ENCODE data around the gene FBXO30. TPM values are rescaled to one million over a fixed set of nuclear protein-coding genes. Genes with fewer than 3 reads are reported as not detected.
A peak's percentile ranks its signal among the peaks of the same experiment; 100 is the strongest.

Gene FBXO30
- total and polyA plus RNA-seq, 4 donors, result 0.90 to 15.5 (median 3.5) TPM

- Histone ChIP-seq H3K9ac (ENCODE audit: low read depth in 1 of 2, low read length in 2 of 2) (no peak overlapping the region), H3K27ac (ENCODE audit: low read depth in 1 of 2, low read length in 2 of 2) (no peak overlapping the region), H3K27me3 (ENCODE audit: control insufficient read depth in 4 of 4, insufficient read depth in 4 of 4, low read length in 3 of 4) (no peaks in the 10 kb centered on the region), H3K4me1 (ENCODE audit: control insufficient read depth in 4 of 4, insufficient read depth in 4 of 4, low read length in 3 of 4) (peaks cover 0 to 1% (median 0%) of the 10 kb centered on the region in 4 donors), H3K9me3 (ENCODE audit: control insufficient read depth in 4 of 4, low read length in 3 of 4) (no peaks in the 10 kb centered on the region), H3K36me3 (ENCODE audit: control insufficient read depth in 4 of 4, insufficient read depth in 3 of 4, low read depth in 1 of 4, low read length in 3 of 4) (no peaks in the 10 kb centered on the region), H3K4me3 (ENCODE audit: low read depth in 1 of 3, low read length in 3 of 3) (no peak overlapping the region)
- DNase-seq (ENCODE audit: low spot score), result no peak
- WGBS, result 95% methylated on average over 3 of the region's 3 CpGs
- TF ChIP-seq YY1 (IDR thresholded peaks at IDR 0.05), result peak; percentile 73
- peak in 1 of 2 donors; percentile 10 for TF ChIP-seq HNF4A (conservative IDR thresholded peaks at IDR 0.05)
- no peak for TF ChIP-seq FOXA2 (IDR thresholded peaks at IDR 0.05)
These were observed 28.3 kb upstream of the FBXO30 start for GRCh38 chr6:145842693-145843546.

DNA sequence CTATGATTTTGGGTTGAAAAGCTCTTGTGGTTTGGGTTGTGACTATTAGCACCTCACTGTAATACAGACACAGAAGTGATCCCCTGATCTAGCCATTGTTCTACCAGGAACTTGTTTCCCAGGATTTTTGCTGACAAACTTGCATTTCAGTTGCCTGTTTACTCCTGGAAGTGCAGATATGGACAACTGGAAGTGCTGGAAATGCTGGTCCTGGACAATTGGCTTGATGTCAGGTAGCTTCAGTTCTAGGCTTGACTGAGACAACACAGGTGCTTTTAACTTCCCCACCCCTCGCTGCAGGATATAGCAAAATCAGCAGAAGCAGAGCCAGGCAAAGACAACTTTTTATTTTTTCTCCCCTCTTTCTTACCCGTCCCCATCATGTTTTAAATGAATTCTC lies 27.1 kb upstream of the FBXO30 start:
- TF ChIP-seq HNF4G (IDR thresholded peaks at IDR 0.05) (no peak), FOXA2 (IDR thresholded peaks at IDR 0.05) (no peak), YY1 (IDR thresholded peaks at IDR 0.05) (no peak), MAX (IDR thresholded peaks at IDR 0.05) (no peak), JUND (IDR thresholded peaks at IDR 0.05) (no peak)
- TF ChIP-seq, protein P1, sequence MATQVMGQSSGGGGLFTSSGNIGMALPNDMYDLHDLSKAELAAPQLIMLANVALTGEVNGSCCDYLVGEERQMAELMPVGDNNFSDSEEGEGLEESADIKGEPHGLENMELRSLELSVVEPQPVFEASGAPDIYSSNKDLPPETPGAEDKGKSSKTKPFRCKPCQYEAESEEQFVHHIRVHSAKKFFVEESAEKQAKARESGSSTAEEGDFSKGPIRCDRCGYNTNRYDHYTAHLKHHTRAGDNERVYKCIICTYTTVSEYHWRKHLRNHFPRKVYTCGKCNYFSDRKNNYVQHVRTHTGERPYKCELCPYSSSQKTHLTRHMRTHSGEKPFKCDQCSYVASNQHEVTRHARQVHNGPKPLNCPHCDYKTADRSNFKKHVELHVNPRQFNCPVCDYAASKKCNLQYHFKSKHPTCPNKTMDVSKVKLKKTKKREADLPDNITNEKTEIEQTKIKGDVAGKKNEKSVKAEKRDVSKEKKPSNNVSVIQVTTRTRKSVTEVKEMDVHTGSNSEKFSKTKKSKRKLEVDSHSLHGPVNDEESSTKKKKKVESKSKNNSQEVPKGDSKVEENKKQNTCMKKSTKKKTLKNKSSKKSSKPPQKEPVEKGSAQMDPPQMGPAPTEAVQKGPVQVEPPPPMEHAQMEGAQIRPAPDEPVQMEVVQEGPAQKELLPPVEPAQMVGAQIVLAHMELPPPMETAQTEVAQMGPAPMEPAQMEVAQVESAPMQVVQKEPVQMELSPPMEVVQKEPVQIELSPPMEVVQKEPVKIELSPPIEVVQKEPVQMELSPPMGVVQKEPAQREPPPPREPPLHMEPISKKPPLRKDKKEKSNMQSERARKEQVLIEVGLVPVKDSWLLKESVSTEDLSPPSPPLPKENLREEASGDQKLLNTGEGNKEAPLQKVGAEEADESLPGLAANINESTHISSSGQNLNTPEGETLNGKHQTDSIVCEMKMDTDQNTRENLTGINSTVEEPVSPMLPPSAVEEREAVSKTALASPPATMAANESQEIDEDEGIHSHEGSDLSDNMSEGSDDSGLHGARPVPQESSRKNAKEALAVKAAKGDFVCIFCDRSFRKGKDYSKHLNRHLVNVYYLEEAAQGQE (IDR thresholded peaks at IDR 0.05), result no peak
- no peak overlapping the region for H3K4me3 ChIP-seq (ENCODE audit: low read depth in 1 of 3, low read length in 3 of 3)
- H3K27me3 ChIP-seq (ENCODE audit: control insufficient read depth in 4 of 4, insufficient read depth in 4 of 4, low read length in 3 of 4), result no peaks in the 10 kb centered on the region
- 91% methylated on average over 2 of the region's 2 CpGs for WGBS
- H3K9ac ChIP-seq (ENCODE audit: low read depth in 1 of 2, low read length in 2 of 2), result no peak overlapping the region
- H3K36me3 ChIP-seq (ENCODE audit: control insufficient read depth in 4 of 4, insufficient read depth in 3 of 4, low read depth in 1 of 4, low read length in 3 of 4), result no peaks in the 10 kb centered on the region
- peaks cover 0 to 1% (median 0%) of the 10 kb centered on the region in 4 donors for H3K4me1 ChIP-seq (ENCODE audit: control insufficient read depth in 4 of 4, insufficient read depth in 4 of 4, low read length in 3 of 4)
- no peak overlapping the region for H3K27ac ChIP-seq (ENCODE audit: low read depth in 1 of 2, low read length in 2 of 2)
- no peak for DNase-seq (ENCODE audit: low spot score)
- H3K9me3 ChIP-seq (ENCODE audit: control insufficient read depth in 4 of 4, low read length in 3 of 4), result no peaks in the 10 kb centered on the region

- no peaks in the 10 kb centered on the region for H3K9me3 ChIP-seq (ENCODE audit: control insufficient read depth in 4 of 4, low read length in 3 of 4)
- H3K4me1 ChIP-seq (ENCODE audit: control insufficient read depth in 4 of 4, insufficient read depth in 4 of 4, low read length in 3 of 4), result peaks cover 0 to 1% (median 0%) of the 10 kb centered on the region in 4 donors
- H3K27ac ChIP-seq (ENCODE audit: low read depth in 1 of 2, low read length in 2 of 2), result no peak overlapping the region
- H3K36me3 ChIP-seq (ENCODE audit: control insufficient read depth in 4 of 4, insufficient read depth in 3 of 4, low read depth in 1 of 4, low read length in 3 of 4), result no peaks in the 10 kb centered on the region
- no peak overlapping the region for H3K4me3 ChIP-seq (ENCODE audit: low read depth in 1 of 3, low read length in 3 of 3)
- H3K27me3 ChIP-seq (ENCODE audit: control insufficient read depth in 4 of 4, insufficient read depth in 4 of 4, low read length in 3 of 4), result no peaks in the 10 kb centered on the region
- no peak overlapping the region for H3K9ac ChIP-seq (ENCODE audit: low read depth in 1 of 2, low read length in 2 of 2)
- TF ChIP-seq SP1 (IDR thresholded peaks at IDR 0.05) (no peak), EGR1 (IDR thresholded peaks at IDR 0.05; ENCODE audit: low read depth in 2 of 2) (no peak), YY1 (IDR thresholded peaks at IDR 0.05) (no peak), FOXA2 (IDR thresholded peaks at IDR 0.05) (no peak), FOXA1 (IDR thresholded peaks at IDR 0.05) (no peak), TAF1 (conservative IDR thresholded peaks at IDR 0.05) (no peak), NR2F2 (IDR thresholded peaks at IDR 0.05) (no peak), MAX (IDR thresholded peaks at IDR 0.05) (no peak)
- TF ChIP-seq, protein P1 (IDR thresholded peaks at IDR 0.05), result no peak
- DNase-seq (ENCODE audit: low spot score), result no peak
These were observed 25.1 kb upstream of the FBXO30 start for GRCh38 chr6:145839653-145840052.

Measured in liver (tissue), 9 donors.